NCI-H526 treated with DMSO at 0.1 percent for 48 hours (cell line): Measurements from ENCODE around the gene ASMTL.
A peak's percentile ranks its signal among the peaks of the same experiment; 100 is the strongest.
"Not testable (repeated sequence)": the region's sequence is repeated elsewhere in the genome, so short reads cannot be mapped to it uniquely, and the experiment has no call there.

Experiments used
- DNase-seq: peaks from one replicate; lab custom pipeline; 2025; lab: John Stamatoyannopoulos, UW

Gene ASMTL

GRCh38 chrX:1482530-1482928 is 29.8 kb upstream of the ASMTL start:
- not testable (repeated sequence) for DNase-seq

GRCh38 chrX:1481636-1482529 is 29.2 kb upstream of the ASMTL start:
- no peak for DNase-seq

GRCh38 chrX:1480082-1480785 is 27.5 kb upstream of the ASMTL start:
- no peak for DNase-seq

GRCh38 chrX:1477801-1478458 is 25.2 kb upstream of the ASMTL start:
- DNase-seq, result no peak

- DNase-seq, result no peak
Measured at GRCh38 chrX:1477229-1477628, 24.5 kb upstream of the ASMTL start.

GRCh38 chrX:1476682-1477081 is 24.0 kb upstream of the ASMTL start:
- no peak for DNase-seq

- no peak for DNase-seq
Measured at GRCh38 chrX:1475881-1476280, 23.2 kb upstream of the ASMTL start.

- no peak for DNase-seq
Measured at GRCh38 chrX:1475481-1475880, 22.8 kb upstream of the ASMTL start.

- DNase-seq, result not testable (repeated sequence)
Measured at GRCh38 chrX:1474593-1474992, 21.9 kb upstream of the ASMTL start.

GRCh38 chrX:1472975-1473374 is 20.3 kb upstream of the ASMTL start:
- no peak for DNase-seq

GRCh38 chrX:1468250-1468772 is 15.6 kb upstream of the ASMTL start:
- peak; percentile 89 for DNase-seq

GRCh38 chrX:1466971-1467561 is 14.4 kb upstream of the ASMTL start:
- DNase-seq, result no peak

- DNase-seq, result no peak
Measured at GRCh38 chrX:1466232-1466661, 13.5 kb upstream of the ASMTL start.

- DNase-seq, result no peak
Measured at GRCh38 chrX:1465286-1466231, 12.8 kb upstream of the ASMTL start.

- DNase-seq, result no peak
Measured at GRCh38 chrX:1464971-1465285, 12.2 kb upstream of the ASMTL start.

GRCh38 chrX:1464041-1464970 is 11.6 kb upstream of the ASMTL start:
- DNase-seq, result no peak

GRCh38 chrX:1463581-1463980 is 10.9 kb upstream of the ASMTL start:
- no peak for DNase-seq

GRCh38 chrX:1462596-1463251 is 10.0 kb upstream of the ASMTL start:
- DNase-seq, result no peak

GRCh38 chrX:1462110-1462509 is 9.4 kb upstream of the ASMTL start:
- DNase-seq, result no peak

GRCh38 chrX:1455948-1456280 is 3.2 kb upstream of the ASMTL start:
- DNase-seq, result no peak
